Measurements from ENCODE around the gene ATP11B.
"Not testable (repeated sequence)": the region's sequence is repeated elsewhere in the genome, so short reads cannot be mapped to it uniquely, and the experiment has no call there.

Gene ATP11B

GRCh38 chr3:182837855-182838454 is 44.7 kb downstream of the ATP11B start:
- peak; percentile 31 for DNase-seq (ENCODE audit: low read depth)

- DNase-seq (ENCODE audit: low read depth), result peak; percentile 42
Measured at GRCh38 chr3:182843478-182843877, 50.2 kb downstream of the ATP11B start.

DNA sequence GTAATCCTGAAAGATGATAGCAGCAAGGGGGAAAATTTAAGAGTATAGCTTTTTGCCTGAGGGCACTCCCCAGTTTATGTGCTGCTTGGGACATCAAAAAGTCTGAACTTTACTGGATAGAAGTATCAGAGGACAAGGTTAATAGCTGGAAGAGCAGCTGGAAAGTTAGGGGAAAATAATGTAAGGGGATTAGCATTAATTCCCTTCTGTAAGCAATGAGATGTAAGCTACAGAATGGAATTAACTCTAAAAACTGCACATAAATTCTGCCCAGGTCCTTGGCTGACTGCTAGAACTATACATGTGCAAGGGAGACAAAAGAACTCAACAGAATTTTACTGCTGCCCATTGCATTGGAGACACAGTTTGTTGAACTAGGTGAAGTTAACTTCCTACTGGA is 55.6 kb downstream of the ATP11B start:
- no peak for DNase-seq (ENCODE audit: low read depth)

DNA sequence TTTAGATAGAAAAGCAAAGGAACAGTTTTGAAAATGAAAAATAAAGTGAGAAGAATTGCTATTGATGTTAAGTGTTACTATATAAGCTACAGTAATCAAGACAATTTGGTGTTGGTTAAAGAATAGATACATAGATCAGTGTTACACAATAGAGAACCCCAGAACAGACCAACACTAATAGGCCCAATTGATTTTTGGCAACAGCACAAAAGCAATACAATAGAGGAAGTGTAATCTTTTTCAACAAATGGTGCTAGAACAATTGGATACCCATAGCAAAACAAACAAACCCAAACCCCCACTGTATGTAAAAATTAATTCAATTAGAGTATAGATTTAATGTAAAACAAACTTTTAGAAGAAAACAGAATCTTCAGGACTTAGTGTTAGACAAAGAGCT is 61.8 kb downstream of the ATP11B start:
- no peak for DNase-seq (ENCODE audit: low read depth)

DNA sequence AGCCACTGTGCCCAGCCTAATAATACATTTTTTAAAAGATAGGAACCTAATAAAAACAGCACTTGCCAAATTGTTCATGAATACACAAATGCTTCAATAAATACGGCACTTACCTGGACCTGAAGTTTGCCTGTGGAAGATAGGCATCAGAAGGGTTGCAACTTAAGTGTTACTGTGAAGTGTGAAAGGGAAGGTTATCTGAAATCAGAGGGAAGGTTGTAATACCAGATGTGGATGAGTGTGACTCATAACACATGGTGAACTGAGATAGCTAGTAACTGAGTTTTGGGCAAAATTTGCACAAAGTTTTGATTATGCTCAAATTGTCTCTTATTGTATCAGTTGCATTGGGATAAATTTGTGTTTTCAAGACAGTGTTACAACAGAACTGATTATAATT is 68.0 kb downstream of the ATP11B start:
- DNase-seq (ENCODE audit: low read depth), result no peak

DNA sequence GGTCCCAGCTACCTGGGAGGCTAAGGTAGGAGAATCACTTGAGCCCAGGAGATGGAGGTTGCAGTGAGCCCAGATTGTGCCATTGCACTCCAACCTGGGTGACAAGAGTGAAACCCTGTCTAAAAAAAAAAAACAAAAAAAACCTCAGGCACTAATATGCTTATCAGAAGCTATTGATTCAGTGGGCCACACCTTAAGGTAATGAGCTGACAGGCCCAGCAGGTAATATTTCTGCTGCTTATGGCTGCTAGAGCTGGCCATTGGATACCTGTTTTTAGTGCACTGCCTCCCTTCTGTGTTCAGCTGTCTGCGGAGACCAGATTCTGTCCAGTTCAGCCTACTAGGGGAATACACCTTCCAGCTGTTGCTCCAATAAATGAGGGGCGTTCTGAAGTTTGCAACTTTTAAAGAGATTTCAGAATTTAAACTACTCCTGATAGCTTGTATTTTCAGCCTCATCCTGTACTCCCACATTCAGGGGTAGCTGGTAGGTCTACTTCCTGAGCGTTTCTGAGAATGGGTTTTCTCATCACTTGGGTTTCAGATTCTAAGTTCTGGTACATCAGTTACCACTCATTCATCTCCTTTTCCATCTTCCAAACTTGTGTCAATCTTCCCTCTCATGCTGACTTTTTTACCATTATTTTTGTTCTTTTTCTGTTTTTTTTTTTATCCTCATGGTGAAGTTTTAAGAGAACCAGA is 69.0 kb downstream of the ATP11B start:
- DNase-seq (ENCODE audit: low read depth), result no peak

DNA sequence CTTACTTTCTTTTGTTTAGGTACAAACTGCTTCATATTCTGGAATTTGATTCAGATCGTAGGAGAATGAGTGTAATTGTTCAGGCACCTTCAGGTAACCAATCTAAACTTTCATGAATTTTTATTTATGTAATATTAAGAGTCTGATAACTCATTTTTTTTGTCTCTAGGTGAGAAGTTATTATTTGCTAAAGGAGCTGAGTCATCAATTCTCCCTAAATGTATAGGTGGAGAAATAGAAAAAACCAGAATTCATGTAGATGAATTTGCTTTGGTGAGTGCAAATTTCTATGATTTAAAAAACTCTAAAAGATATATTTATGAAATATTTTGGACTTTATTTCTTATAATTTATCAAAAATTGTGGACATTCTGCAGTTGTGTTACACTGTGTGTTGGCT is 75.8 kb downstream of the ATP11B start:
- no peak for DNase-seq (ENCODE audit: low read depth)

DNA sequence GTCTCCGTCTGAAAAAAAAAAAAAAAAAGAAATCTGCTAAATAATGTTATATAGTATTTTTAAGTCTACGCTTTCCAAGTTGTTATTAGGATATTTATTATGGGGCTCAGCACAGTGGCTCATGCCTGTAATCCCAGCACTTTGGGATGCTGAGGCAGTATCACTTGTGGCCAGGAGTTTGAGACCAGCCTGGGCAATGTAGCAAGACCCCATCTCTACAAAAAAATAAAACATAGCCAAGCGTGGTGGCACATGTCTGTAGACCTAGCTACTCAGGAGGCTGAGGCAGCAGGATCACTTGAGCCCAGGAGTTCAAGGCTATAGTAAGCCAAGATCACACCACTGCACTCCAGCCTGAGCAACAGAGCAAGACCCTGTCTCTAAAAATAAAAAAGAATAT is 77.6 kb downstream of the ATP11B start:
- DNase-seq (ENCODE audit: low read depth), result not testable (repeated sequence)

- peak; percentile 2 for DNase-seq (ENCODE audit: low read depth)
Measured at GRCh38 chr3:182879031-182879611, 85.8 kb downstream of the ATP11B start.

GRCh38 chr3:182886497-182886896 is 93.2 kb downstream of the ATP11B start:
- DNase-seq (ENCODE audit: low read depth), result peak; percentile 29

GRCh38 chr3:182889948-182890629 is 96.8 kb downstream of the ATP11B start:
- DNase-seq (ENCODE audit: low read depth), result no peak

GRCh38 chr3:182891364-182891763 is 98.1 kb downstream of the ATP11B start:
- DNase-seq (ENCODE audit: low read depth), result no peak

DNA sequence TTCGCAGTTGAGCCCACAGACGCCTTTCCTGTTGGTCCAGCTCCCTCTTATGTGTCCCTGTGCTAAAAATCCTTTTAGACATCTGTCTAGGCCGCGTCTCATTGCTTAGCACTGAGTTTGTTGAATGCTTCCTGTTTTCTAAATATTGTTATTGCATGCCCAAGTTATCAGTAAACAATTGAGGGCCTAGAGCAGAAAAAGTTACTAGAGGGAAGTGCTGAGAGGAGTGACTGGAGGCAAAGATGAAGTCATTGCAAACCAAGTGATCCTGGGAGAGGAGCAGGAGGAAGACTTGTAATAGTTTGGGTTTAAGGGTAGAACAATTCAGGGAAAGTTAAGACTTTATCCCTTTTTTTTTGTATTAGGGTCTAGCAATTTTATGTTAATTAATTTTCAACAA is 98.9 kb downstream of the ATP11B start:
- DNase-seq (ENCODE audit: low read depth), result no peak

- DNase-seq (ENCODE audit: low read depth), result no peak
Measured at GRCh38 chr3:182895513-182896112, 102.3 kb downstream of the ATP11B start.

- DNase-seq (ENCODE audit: low read depth), result no peak
Measured at GRCh38 chr3:182896553-182896952, 103.2 kb downstream of the ATP11B start.

DNA sequence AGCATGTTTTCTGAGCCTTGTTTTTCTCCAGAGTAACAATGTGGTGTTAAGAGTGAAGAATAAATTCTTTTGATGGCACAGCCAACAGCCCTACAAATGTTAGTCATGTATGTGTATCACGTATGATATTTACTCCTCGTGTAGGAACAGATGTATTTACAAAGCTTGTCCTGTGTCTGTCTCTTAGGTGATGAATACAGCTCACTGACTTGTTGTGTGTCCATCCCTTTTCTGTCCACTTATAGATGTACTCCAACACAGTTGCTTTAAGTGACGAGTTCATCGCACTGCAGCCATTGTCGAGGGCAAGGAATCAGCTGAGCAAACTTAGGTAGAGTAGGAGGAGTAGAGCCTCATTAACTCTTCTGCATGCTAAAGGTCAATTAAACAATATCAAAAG is 108.9 kb downstream of the ATP11B start:
- no peak for DNase-seq (ENCODE audit: low read depth)

DNA sequence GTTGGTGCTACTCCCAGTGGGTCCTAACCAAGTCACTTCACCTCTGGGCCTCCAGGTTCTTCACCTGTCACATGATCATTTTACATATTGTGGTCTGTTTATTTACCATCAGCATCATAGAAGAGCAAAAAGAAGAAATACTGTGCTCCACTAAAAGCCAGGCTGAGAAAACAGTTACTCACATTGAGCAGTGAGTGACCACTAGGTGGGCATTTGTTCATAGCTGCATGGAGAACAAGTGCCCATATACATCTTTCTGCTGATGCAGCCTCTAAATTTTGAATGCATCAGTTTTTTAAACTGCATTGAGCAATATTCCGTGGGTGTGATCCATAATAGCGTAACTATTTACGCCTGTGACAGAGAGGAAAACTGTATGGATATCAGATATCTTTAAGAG is 110.9 kb downstream of the ATP11B start:
- no peak for DNase-seq (ENCODE audit: low read depth)

GRCh38 chr3:182905623-182906022 is 112.3 kb downstream of the ATP11B start:
- no peak for DNase-seq (ENCODE audit: low read depth)

DNA sequence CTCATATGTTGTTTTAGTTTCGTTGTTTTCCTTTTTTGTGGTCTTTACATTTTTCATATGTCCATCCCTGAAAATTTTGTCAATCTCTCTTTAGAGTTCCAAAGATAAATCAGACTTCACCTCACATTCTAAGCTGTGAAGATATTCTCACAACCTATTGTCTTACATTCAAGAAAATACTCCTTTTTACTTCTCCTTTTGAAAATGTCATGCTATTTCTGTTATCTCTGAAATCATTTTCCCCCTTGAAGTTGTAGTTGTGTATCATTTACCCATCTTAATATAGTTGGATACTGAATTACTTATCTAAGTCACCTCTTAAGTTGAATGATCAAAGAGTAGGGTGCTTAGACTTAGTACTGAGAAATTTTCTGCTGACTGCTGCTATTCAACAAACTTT is 112.7 kb downstream of the ATP11B start:
- no peak for DNase-seq (ENCODE audit: low read depth)

- peak; percentile 46 for DNase-seq (ENCODE audit: low read depth)
Measured at GRCh38 chr3:182908471-182908870, 115.2 kb downstream of the ATP11B start.

- peak; percentile 41 for DNase-seq (ENCODE audit: low read depth)
Measured at GRCh38 chr3:182909318-182910040, 116.2 kb downstream of the ATP11B start.
